Suprapubic skin (tissue), 3 donors: ENCODE data around the gene TBCB.

Experiments
- CTCF ChIP-seq, 2 donors: fragments of 200-600 bp in 1 of 2; fragments of 450-650 bp in 1 of 2; sonication (generic) in 1 of 2; IDR thresholded peaks; one replicate each; pipeline ENCODE4 v1.5.1; 2016 to 2019; ENCODE audit warnings: antibody characterized with exemption in 2 of 2, mild to moderate bottlenecking in 1 of 2, moderate library complexity in 1 of 2
- POLR2A ChIP-seq, 2 donors: fragments of 450-650 bp; IDR thresholded peaks; one replicate each; pipeline ENCODE4 v1.6.1; 2017; ENCODE audit warnings: antibody characterized with exemption in 2 of 2, mild to moderate bottlenecking in 2 of 2, moderate library complexity in 2 of 2

- TF ChIP-seq CTCF (IDR thresholded peaks at IDR 0.05) (no peak), POLR2A (IDR thresholded peaks at IDR 0.05) (no peak)
Measured at GRCh38 chr19:36108684-36109083, 6.6 kb upstream of the TBCB start.
